GM19099 (cell line): ENCODE results near the gene CYP46A1.

Source experiments
- POLR2A ChIP-seq: IDR thresholded peaks from 3 replicates; pipeline ENCODE4 v1.6.1; 2011; ENCODE audit warnings: low read depth; ENCODE audit not compliant: insufficient read length; ENCODE audit errors: extremely low read depth

CYP46A1 gene

DNA sequence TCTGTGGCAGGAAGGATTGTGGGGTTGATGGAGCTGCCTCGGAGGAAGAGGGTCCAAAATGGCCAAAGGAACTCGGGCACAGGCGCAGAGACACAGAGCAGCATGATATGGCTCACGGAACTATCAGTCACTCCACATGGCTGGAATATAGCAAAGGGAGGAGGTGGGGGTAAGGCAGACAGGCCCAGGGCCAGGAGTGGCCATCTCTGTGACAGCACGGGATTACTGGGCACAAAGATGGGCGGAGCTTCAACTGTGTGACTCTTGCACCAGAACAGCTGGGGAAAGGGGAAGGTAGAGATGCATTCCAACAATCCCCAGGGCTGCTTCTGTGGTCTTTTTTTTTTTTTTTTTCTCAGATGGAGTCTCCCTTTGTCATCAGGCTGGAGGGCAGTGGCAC is 84.3 kb downstream of the CYP46A1 start:
- TF ChIP-seq POLR2A, result no peak

DNA sequence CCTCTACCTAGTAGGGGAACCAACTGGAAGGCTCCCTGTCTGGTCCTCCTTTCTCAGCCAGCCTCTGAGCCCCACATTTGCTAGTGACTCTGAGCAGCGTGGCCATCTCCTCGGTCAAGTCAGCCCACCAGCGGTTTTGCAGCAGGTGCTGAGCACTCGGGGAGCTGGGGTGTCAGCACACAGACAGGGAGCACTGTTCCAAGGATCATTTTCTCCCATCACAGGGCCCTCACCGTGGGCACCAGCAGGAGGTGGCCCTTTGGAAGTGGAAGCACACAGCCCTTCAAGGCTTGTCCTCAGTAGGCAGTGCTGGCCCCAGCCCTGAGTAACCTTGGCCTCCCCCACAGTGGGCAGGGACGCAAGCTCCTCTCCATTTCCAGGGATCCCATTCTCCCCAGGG is 85.0 kb downstream of the CYP46A1 start:
- no peak for TF ChIP-seq POLR2A

DNA sequence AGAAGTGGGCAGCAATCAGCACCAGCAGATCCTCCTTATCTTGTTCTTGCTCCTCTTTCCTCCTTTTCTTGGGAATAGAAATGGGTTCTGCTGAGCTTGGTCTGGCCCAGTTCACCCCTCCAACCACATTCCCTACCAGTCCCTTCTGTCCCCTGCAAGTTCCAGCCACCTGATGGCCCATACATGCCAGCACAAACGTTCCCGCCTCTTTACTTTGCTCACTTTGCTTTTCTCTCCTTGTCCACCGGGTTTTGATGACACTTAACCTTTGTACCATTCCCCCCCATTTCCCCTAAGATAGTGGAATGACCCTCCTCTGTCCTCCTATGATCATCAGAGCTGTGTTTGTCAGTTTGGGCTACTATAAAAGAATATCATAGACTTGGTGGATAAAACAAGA is 85.7 kb downstream of the CYP46A1 start:
- TF ChIP-seq POLR2A, result no peak

DNA sequence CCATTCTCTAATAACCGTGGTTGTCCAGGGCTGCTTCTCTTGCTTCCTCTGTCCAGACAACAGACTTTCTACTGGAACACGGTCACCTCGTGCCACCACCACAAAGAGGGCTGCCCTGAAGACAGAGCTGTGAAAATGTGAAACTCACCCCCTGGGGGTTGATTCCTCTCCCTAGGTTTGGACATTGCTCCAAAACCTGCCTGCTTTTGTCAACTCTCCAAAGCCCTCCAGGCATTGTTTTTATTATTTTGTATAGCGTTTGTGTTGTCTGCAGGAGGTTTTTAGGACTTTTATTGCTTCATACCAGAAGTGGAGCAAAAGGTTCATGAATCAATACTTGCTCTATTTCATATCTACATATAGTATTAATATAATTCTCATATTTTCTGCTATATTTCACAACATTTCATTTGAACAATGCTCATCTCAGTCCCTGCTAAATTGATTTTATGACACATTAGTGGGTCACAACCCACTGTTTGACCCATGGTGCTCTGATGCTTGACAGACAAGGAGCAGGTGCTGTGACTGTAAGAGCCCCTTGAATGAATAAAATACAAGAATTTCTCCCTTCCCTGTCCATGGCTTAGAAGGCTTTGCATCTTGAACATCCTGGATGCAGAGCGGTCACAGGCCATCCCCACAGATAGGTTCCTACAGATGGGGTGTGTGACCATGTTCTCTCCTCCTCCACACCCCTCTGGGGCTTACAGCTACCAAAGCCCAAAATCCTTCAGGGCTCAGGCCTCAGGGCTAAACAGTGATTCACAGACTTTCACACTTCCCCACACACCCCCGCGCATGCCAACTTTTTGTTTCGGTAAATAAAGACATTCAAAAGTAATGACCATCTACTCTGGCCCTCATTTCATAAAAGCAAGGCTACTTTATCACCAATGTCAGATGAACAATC is 88.5 kb downstream of the CYP46A1 start:
- no peak for TF ChIP-seq POLR2A

DNA sequence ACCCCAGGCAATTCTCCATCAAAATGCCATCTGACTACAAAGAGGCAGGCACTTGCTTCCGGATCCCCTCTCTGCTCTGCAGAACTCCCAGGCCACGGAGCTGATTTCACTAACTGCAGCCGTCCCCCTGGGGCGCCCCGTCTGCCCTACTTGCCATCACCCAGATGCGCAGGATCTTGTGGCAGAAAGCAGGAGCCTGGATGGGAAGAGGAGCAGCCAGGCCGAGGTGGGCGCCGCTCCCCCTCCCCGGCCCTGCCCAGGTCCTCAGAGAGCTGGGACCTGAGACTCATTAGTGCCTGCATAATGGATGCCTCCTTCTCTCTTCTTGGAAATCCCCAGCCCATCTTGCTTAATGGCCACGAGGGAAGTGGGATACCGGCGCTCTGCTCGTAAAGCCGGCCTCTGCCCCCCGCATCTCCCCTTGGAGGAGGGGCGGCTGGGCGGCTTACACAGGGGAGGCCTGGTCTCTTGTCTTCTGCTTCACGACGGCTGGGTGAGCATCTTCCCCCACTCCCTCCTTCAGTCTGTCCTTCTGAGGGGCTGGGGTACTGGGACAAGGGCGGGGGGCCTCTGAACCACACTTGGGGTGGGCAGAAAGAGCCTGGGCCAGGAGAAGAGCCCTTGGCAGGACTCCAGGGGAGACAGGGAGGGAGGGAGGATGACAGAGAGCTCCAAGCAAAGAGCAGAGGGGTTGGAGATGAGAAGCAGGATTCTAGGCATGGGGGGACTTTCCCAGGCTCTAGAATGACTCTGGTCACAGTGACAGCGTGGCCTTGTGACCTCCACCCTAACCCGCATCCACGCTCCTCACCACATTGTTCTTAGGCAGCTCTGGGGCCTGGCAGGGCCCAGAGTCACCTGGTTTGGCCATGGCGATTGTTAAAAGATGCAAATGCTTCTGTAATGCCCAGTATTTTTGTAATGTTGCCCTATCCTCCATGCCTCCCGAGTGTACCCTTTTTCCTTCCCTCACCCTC is 89.7 kb downstream of the CYP46A1 start:
- TF ChIP-seq POLR2A, result no peak

DNA sequence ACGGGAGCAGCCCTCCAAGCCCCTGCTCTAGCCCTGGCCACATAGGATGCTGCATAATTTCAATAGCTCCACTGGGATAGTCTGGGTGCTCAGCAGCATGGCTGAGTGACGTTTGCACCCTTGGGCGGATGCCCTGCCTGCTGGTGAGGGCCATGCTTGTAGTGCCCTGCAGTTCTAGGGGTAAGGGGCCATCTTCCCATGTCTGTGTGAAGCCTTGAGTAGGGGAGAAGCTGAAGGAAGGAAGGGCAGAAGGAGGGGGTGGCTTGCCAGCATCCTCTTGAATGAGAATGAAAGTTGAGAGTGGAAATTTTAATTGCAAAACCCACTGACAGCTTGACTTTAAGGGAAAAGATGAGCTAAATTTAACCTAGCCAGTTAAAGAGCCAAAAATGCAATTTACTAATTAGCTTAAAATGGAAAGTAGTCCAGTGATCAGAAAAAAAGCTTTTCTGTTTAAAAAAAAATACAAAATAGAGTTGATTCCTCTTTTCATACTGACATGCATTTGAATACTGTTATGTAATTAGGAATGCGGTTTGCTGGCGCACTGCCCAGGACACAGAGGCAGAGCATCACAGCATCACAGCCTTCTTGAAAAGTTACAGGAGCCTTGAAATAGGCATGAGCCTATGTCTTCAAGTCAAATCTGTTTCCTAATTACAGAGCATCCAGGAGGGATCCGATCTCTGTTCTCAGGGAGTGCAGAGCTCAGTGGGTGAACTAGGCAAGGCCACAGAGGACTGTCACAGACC is 90.6 kb downstream of the CYP46A1 start:
- TF ChIP-seq POLR2A, result no peak

DNA sequence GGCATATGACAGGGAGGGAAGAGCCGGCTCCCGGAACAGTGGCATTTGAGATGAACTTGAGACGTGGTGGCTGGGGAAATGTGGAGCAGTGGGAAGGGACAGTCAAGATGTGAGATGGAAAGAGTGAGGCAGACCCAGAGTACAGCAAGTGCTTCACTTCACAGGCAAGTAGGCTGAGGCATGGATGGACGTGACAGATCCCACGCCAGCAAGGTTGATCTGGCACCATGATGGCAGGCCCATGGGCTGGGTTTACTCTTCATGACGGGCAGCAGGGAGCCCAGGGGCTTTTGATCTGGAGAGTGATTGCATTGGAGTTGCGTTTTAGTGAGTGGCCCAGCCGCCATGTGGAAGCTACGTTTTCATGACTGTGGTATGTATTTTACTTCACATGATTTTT is 91.3 kb downstream of the CYP46A1 start:
- TF ChIP-seq POLR2A, result no peak
